NCI-H748 (cell line): Measurements from ENCODE around the gene SLC9A5.
A peak's percentile ranks its signal among the peaks of the same experiment; 100 is the strongest.

Experiments used
- DNase-seq: peaks from one replicate; lab custom pipeline; 2025; ENCODE audit not compliant: unreplicated experiment; lab: John Stamatoyannopoulos, UW

SLC9A5 gene

DNA sequence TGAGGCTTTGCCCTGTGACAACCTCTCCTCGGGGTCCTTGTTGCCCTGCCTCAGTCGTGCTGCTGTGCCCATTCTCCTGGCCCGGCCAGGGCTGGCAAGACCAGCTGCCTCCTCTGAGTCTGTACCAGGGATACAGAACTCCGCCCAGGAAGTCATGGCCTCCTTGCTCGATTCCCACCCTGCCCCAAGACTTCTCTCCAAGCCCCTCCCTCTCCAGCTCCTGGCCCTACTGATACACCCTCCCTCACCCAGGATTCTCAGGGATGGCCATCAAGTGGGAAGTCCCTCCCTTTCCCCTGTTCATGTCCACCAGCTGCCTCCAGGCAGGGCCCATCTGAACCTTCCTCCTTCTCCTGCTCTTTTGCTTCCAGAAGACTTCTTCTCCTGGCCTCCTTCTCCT lies 33.1 kb upstream of the SLC9A5 start:
- DNase-seq: no peak

DNA sequence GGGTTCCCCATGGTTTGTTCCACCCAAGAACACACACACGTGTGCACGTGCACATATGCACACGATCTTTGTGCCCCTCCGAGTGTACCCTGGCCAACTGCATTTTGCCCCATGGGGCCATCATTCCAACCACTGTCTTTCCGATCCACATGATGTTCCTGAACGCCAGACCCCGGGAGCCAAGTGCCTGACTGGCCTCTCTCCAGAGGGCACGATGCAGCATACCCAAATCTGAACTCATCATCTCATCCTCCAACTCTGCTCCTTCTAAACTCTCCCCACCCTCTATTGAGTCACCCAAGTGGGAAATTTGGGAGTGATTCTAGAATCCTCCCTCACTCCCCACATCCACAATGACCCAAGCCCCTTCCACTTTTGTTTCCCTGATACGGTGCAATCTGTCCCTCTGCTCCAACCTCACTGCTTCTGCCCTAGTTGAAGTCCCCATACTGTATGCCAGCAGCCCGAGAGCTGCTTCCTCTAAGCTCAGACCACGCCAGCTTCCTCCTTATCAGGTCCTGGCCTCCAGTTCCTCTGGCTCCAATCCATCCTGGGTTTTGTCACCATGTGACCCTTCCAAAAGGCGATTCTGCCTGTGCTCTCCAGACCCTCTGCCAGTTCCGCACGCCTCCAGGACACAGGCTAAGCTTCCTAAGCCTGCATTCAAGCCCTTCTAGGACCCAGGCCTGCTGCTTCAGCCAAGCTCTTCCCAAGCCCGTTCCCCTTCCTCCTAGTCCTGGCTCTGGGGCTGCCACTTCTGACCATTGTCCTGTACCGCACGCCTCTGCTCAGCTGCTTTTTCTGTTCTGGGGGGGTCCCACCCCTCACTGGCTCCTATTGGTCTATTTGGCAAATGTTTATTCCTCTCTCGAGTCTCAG lies 31.9 kb upstream of the SLC9A5 start:
- no peak for DNase-seq

DNA sequence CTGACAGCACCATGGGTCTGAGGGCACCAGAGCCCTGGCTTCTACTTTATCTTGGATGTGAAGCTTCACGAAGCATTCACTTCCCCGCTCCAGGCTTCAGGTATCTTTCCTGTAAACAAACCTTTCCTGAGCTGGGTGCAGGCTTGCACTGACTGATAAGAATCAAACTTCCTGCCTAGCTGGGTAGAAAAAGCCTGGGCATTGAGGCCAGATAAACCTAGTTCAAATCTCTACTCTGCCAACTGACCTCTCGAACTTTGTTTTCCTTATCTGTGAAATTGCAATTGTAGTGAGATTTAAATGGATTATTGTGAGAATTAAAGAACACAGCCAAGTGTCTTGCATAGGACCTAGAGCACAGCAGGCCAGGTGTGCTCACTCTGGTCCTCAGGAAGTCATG lies 24.8 kb upstream of the SLC9A5 start:
- no peak for DNase-seq

DNA sequence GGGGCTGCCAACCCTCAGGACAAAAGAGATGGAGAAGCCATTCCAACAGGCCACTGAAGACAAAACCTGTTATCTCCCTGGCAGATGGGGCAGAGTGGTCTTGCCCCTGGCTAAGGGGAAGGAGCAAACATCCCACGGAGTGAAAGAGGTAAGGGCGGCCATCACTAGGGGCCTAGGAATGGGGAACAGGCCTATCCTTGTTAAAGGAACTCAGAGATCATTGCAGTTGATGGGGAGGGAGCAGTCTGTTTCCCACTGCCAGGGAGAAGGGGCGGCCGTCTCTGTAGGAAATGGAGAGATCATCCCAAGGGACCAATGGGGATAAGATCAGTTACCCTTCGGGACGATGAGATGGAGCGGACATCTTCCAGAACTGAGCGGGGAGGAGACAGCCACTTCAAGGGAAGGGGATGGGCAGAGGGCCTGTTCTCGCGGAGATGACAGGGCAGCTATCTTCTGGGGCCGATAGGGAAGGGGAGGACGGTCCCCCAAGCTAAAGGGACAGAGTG lies 22.4 kb upstream of the SLC9A5 start:
- no peak for DNase-seq

DNA sequence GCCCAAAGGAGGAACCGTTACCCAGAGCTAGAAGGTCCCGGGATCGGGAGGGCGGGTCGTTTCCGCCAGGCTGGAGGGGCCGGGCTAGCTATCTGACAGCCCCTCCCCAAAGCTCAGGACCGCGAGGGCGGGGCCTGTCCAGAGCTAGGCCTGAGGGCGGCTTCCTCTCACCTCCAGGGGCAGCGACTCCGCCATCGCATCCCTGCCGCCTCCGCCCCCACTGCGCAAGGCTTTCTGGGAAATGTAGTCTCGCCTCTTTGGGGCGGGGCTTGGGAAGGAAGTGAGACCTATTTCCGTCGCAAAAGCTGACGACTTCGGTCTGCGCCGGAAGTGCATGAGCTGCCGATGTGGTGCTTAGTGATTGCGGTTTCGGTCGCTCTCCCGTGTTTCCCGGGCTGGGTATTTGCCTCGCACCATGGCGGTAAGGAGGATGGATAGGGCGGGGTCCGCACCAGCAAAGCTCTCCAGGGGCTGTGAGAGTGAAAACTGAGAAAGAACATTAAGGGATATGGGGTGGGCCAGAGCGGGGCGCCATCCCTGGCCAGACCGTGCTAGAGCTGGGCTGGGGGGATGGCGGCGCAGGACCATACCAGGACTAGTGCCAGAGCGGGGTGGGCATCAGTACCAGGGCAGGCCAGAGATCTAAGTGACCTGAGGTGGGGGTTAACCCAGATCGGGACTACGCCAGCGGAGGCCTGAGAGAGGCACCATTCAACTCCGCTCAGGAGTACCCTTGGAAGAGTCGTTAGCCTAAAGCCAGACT lies 21.8 kb upstream of the SLC9A5 start, which contains the start of gene TMEM208:
Gene TMEM208, plus strand, starts transcription at position 327 of the 763 bp plus-strand sequence. Its CDS starts 89 bp downstream, at position 416.
- DNase-seq: peak; percentile 96

DNA sequence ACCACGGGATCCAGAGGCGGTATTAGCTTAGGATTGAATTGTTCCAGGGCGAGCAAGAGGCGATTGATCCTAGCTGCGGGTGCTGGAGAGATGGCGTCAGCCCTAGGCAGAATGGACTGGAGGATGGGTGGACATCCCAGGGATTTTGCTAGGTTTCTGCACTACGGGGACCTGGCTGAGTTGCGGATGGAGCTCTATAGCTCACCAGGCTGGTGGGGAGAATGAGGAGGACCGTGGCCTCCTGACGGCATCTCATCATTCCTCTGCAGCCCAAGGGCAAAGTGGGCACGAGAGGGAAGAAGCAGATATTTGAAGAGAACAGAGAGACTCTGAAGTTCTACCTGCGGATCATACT lies 21.2 kb upstream of the SLC9A5 start:
- no peak for DNase-seq

DNA sequence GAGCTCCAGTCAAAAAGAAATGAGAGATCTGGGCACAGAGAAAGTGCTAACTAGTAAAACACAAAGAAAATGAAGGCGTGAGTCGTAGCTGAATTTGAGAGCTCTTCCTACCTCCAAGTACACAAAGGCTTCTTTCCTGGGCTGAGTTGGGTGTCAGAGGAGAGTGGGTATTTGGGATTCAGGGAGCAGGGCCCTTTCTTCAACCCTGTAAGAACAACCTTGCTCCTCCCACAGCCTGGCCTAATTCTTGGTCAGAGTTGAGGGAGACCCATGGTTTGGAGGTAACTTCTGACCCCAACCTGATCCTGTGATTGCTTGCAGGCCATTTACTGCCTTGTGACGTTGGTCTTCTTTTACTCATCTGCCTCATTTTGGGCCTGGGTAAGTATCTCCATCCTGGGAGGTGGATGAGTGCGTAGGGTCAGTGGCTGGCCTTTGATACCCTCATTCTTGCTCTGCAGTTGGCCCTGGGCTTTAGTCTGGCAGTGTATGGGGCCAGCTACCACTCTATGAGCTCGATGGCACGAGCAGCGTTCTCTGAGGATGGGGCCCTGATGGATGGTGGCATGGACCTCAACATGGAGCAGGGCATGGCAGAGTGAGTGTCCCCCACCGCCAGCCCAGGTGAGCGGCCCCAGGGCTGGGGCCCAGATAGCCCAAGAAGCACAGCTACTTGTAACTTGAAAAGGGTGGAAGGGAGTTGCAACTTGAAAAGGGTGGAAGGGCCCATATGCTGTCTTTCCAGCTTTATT lies 20.6 kb upstream of the SLC9A5 start:
- DNase-seq: no peak

DNA sequence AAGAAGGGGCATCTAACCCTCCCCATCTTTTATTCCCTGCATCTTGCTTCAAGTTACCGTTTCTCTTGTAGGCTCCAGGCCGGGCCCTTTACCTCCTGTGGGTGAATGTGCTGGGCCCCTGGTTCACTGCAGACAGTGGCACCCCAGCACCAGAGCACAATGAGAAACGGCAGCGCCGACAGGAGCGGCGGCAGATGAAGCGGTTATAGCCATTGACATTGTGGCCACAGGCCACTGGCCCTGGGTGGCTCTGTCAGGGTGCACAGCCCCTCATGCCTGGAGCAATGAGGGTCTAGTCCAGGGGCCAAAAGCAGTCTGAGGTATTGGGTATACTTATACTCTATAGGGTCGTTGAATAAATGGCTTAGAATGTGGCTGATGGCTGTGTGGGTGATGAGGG lies 19.9 kb upstream of the SLC9A5 start:
- DNase-seq: no peak

DNA sequence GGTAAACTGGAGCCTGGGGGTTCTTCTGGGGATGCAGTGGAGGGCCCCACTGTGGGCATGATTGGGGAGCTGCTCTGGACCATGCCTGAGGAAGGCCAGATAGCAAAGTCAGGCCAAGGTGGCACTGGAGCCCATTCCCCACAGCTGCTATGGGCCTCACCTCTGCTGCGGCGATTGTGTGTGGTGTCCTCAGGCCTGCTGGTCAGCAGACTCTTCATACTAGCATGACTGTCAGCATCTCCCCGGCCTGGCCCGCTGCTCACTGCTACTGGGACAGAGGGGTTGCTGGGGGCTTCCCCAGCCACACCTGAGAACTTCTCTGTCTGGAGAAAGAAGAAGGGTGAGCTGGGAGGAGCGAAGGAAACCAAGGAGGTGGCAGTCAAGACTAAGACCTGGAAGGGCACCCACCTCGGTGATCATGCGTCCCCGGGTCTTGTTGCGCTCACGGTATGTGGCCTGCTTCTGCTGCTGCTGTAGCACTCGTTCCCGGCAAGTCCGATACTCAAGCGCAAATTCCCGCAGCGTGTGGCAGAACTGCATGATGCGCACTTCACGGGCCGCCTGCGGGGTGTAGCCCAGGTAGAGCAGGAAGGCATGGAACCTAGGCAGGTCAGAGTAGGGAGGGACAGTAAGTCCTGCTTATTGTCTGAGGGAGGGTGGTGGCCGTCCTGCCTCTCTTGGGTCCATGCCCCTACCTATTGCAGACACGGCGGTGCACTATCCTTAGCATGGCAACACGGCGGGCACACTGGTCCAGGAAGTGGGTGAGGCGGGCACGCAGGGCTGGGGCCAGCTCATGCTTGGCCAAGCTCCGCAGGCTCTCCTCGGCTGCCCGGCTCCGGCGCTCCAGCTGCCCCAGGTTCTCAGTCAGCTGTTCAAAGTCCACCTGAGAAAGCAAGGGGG lies 18.6 kb upstream of the SLC9A5 start:
- no peak for DNase-seq

DNA sequence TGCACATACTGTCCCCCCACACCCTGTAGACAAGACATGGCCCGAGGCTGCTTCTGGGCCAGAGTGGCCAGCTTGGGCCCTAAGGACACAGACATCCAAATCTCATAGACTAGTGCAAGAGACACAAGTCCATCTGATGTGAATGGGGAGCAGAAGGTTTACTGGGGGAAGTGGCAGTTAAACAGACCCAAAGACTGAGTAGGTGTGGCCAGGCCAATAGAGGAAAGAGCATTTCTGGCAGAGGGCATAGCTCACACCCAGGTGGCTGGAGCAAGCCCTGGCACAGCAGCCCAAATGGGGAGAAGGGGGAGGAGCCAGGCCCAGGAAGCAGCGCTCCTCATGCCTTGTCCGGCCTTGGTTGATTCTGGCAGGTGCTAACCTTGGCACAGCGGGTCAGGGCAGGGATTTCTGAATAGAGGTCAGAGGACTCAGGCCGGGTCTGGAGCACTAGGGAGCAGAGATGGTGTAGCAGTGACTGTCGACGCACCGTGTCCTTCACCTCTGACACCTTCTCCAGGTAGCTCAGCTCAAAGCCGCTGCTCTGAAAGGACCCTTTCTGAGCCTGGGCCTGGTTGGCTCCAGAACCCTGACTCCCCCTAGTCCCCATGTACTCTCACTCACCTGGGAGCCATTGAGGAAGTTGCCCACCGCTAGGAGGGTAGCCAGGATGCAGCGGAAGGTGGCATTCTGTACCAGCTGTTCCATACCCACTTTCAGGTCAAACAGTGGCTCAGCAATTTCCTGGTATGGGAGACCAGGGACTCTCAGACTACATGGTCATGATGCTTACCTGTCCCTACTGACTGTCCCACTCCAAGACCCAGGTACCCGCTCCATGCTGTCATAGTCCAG lies 17.7 kb upstream of the SLC9A5 start:
- no peak for DNase-seq

DNA sequence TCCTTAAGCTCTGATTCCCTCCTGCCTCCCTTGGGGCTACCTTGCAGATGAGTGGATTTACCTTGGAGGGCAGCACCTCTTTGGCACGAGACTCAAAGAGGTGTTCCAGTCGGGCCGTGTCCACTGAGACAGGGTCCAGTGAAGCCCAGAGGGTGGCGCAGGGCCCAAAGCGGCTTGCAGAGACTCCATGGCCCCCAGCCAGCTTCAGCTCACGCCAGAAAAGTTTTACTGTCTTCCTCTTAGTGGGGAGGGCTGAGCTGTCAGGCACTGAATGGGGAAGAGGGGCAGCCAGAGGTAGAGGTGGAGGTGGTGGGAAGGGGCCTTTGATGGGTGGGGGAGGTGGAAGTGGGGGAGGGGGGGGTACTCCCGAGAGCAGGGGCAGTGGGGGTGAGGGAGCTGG lies 15.2 kb upstream of the SLC9A5 start:
- DNase-seq: no peak

DNA sequence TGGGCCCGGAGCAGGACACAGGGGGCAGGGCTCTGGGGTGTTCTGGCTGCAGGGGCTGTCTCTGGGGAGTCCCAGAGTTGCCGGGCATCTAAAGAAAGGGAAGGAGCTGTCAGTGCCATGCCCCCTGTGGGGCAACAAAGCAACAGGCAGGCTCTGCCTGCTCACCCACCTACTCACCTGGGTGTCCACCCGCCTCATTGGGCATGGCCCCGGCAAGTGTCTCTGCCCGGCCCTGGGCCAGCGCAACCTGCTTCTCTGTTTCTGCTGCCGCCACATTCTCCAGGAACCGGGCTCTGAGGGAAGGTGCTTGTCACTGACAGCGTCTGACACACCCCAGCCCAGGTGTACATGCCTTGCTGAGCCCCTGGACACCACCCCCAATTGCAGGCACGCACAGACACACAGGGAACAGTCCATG lies 14.6 kb upstream of the SLC9A5 start:
- DNase-seq: no peak

DNA sequence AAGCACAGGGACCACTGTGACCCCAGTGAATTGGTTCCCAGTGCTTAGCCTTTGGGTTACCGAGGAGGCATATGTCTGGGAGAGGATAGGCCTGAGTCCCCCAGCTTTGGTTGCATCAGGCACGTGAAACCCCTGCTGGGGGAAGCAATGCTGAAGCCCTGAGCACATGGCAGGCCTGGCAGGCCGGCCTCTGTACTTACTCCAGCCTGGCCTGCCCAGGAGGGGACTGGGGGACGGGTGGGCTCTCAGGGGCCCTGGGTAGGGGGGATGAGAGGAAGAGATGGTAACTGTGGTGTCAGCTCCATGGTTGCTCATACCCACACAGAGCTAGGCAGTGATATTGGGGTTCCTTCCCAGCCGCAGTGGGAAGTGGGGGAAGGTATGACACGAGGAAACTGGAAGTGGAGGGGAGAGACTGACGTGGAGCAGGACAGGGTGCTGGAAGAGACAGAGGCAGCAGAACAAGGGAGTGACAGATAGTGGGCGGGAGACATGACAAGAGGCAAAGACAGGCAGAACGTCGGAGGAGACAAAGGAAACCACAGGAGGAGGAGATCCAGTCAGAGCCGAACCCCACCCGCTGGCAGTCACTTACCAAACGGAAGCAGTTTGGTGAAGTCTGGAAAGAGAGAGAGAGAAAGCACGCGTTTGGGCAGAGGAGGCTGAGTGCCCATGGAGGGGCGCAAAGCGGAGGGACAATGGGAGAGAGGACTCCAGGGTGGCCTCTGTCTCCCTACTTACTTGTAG lies 12.8 kb upstream of the SLC9A5 start:
- no peak for DNase-seq

DNA sequence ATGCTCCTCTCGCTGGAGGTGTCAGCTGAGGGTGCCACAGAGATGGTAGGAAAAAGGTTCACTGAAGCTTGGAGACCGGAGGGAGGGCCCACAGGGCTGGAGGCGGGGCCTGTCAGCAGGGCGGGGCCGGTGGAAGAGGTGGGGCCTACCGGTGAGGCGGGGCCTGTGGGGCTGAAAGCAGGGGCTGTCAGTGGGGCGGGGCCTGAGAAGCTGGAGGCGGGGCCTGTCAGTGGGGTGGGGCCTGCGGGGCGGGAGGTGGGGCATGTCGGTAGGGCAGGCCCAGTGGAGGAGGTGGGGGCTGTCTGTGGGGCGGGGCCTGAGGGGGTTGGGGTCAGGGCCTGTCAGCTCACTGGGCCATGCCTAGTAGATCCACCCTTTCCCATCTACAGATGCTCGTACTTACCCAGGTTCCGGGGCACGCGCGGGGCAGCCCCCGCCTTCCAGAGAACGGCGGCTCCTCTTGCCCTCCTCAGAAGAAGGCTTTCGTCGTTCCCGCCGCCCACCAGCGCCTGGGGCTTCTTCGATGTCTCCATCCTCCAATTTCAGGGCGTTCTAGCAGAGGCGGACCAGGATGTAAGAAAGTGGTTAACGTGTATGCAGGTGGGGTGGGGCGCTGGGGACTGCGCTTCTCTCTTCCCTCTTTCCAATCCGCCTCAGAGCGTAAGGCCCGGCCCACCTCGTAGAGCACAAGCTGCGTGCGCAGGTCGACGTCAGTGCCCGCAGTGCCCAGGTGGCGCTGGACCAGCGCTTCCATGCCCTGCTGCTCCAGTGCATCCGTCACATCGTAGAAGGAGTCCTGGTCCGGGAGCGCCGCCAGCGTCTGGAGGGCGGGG lies 12.0 kb upstream of the SLC9A5 start:
- peak; percentile 8 for DNase-seq

DNA sequence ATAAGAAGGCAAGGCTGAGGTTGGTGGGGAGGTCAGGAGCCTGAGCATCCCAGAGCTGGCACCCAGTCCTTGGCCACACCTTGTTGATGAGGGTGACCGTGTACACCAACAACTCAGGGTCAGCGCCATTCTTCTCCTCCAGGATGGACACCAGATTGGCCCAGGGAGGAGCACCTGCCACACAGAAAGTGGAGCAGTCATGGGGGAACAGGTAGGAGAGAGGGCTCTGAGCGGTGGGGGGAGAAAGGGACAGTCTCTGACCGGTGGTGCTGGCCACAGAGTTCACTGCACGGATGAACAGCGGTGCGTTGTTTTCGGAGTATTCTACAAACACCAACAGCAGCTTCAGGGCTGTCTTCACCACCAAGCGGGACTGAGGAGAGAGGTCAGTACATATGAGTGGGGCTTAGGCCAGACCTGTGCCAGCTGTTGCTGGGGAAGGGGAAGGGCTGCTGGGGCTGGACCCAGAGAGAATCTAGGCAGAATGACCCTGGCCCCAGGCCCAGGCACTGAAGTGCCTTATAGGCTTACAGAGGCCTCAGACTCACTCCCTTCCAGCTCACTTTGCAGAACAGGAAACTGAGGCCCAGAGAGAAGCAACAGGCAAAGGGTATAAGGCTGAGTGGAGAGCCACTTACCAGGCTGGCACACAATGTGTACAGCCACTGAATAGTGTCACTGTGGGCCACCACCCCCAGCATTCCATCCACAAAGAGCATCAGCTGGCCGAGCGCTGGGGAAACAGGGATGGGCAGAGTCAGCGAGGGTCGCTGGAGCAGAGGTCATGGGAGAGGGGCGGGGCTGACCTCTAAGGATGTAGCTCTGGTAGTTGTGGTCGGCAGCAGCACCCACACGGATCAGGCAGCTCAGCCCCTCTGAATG lies 11.1 kb upstream of the SLC9A5 start:
- DNase-seq: no peak

DNA sequence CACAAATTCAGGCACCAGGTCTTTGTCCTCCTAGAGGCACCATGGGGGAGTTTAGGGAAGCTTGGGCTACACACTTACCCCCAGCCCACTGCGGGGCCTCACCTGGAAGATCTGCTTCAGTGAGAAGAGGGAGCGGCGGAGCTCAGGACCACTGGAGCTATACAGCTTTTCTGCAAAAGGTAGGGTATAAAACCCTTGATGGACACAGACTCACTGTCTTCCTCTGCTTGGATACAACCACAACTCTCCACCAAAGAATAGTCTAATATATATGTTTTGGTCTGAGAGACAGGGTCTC lies 10.6 kb upstream of the SLC9A5 start:
- DNase-seq: no peak

DNA sequence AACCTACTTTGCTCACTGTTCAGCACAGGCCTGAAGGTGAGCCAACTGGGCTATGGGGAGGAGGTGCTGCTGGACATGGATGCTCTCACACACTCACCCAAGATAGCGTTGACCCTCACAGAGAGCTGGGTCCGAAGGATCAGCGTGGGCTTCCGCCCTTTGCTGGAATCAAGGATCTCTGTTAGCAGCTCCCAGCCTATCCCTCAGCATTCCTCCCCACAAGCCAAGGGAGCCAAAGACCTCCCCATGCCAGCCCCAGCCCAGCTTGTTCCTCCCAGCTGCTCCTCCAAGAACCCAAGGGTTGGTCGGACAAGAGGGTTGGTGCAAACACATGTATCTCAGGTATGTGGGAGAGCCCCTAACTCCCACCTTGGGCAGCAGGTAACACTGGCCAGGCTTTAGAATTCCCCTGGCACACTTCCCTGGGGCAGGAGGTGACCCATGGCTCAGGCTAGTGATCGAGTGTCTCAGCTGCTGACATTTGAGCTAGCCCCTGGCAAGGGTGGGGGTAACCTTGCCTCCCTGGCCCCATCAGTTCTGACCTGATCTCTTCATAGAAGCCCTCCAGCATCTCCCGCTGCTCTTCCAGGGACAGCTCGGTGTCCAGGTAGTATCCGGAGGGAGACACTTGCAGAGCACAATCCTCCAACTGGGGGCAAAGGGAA lies 9.8 kb upstream of the SLC9A5 start:
- DNase-seq: no peak
